UCSD-AML1 (cell line): ENCODE data around the gene GGNBP2.

Experiments
- DNase-seq: peaks from one replicate; lab custom pipeline; 2025; ENCODE audit not compliant: unreplicated experiment; lab: John Stamatoyannopoulos, UW

GGNBP2 gene

GRCh38 chr17:36512641-36513040 lies 32.1 kb upstream of the GGNBP2 start:
- no peak for DNase-seq

GRCh38 chr17:36514856-36515255 lies 29.9 kb upstream of the GGNBP2 start:
- no peak for DNase-seq

- DNase-seq, result no peak
These were observed 28.9 kb upstream of the GGNBP2 start for GRCh38 chr17:36515837-36516236.

GRCh38 chr17:36523113-36523512 lies 21.6 kb upstream of the GGNBP2 start:
- DNase-seq, result no peak

- no peak for DNase-seq
These were observed 20.3 kb upstream of the GGNBP2 start for GRCh38 chr17:36524428-36524876.

- no peak for DNase-seq
These were observed 19.6 kb upstream of the GGNBP2 start for GRCh38 chr17:36525113-36525512.

- DNase-seq, result no peak
These were observed 18.8 kb upstream of the GGNBP2 start for GRCh38 chr17:36525888-36526287.

GRCh38 chr17:36527621-36528250 lies 17.0 kb upstream of the GGNBP2 start:
- DNase-seq, result no peak

GRCh38 chr17:36529121-36529520 lies 15.6 kb upstream of the GGNBP2 start:
- no peak for DNase-seq

- DNase-seq, result no peak
These were observed 12.2 kb upstream of the GGNBP2 start for GRCh38 chr17:36532435-36532975.

- DNase-seq, result peak; percentile 71
These were observed 10.5 kb upstream of the GGNBP2 start for GRCh38 chr17:36533935-36534839.

- DNase-seq, result peak; percentile 94
These were observed 9.7 kb upstream of the GGNBP2 start, which contains the start of the genes MYO19 and PIGW for GRCh38 chr17:36534840-36535668. Gene MYO19 (minus strand): TSS chr17:36534868. CDS start chr17:36532538, 2,330 bp downstream. Gene PIGW (plus strand): TSS chr17:36534987. CDS start chr17:36537102, 2,115 bp downstream.

GRCh38 chr17:36535669-36536081 lies 9.0 kb upstream of the GGNBP2 start:
- no peak for DNase-seq

GRCh38 chr17:36540696-36541095 lies 4.0 kb upstream of the GGNBP2 start:
- no peak for DNase-seq

- DNase-seq, result no peak
These were observed 2.0 kb upstream of the GGNBP2 start for GRCh38 chr17:36542755-36543154.

GRCh38 chr17:36544044-36544306 lies 744 bp upstream of the GGNBP2 start:
- peak; percentile 69 for DNase-seq

- DNase-seq, result no peak
These were observed 352 bp downstream of the GGNBP2 start for GRCh38 chr17:36545077-36545464.

GRCh38 chr17:36545465-36546417 lies 1.0 kb downstream of the GGNBP2 start:
- DNase-seq, result peak; percentile 97

- no peak for DNase-seq
These were observed 1.8 kb downstream of the GGNBP2 start for GRCh38 chr17:36546418-36547093.
